KMS-11 (cell line): ENCODE measurements around the gene C1RL.

Experiments
- H2AFZ ChIP-seq: fragments of 200-600 bp; sonication (generic); 2 replicates; pipeline ENCODE4 v1.6.1; 2016; ENCODE audit warnings: antibody characterized with exemption, mixed run types, low read depth
- H3K27ac ChIP-seq: fragments of 200-600 bp; sonication (generic); 2 replicates; pipeline ENCODE4 v1.6.1; 2016; ENCODE audit warnings: mild to moderate bottlenecking, mixed run types
- H3K27me3 ChIP-seq: fragments of 200-600 bp; sonication (generic); 2 replicates; pipeline ENCODE4 v1.6.1; 2017; ENCODE audit warnings: mild to moderate bottlenecking, low read depth, mixed run types, moderate library complexity; ENCODE audit not compliant: insufficient read depth
- H3K36me3 ChIP-seq: fragments of 200-600 bp; sonication (generic); 2 replicates; pipeline ENCODE4 v1.6.1; 2017; ENCODE audit warnings: mild to moderate bottlenecking, mixed run types; ENCODE audit not compliant: insufficient read depth
- H3K4me1 ChIP-seq: fragments of 200-600 bp; sonication (generic); 2 replicates; pipeline ENCODE4 v1.6.1; 2016; ENCODE audit warnings: mild to moderate bottlenecking, low read depth, mixed run types; ENCODE audit not compliant: poor library complexity, severe bottlenecking
- H3K4me2 ChIP-seq: fragments of 200-600 bp; sonication (generic); 2 replicates; pipeline ENCODE4 v1.7.0; 2016; ENCODE audit warnings: mild to moderate bottlenecking, mixed run types
- H3K4me3 ChIP-seq: fragments of 200-600 bp; sonication (generic); IDR thresholded peaks from 2 replicates; pipeline ENCODE4 v1.6.1; 2017; ENCODE audit warnings: low read depth, low read length, mixed read lengths; ENCODE audit not compliant: insufficient read depth
- H3K79me2 ChIP-seq: fragments of 200-600 bp; sonication (generic); 2 replicates; pipeline ENCODE4 v1.6.1; 2016; ENCODE audit warnings: low read depth, mixed run types; ENCODE audit not compliant: insufficient read depth
- H3K9ac ChIP-seq: fragments of 200-600 bp; sonication (generic); 2 replicates; pipeline ENCODE4 v1.6.1; 2016; ENCODE audit warnings: mild to moderate bottlenecking, mixed run types
- H4K20me1 ChIP-seq: fragments of 200-600 bp; sonication (generic); 2 replicates; pipeline ENCODE4 v1.6.1; 2016; ENCODE audit warnings: mild to moderate bottlenecking, mixed run types; ENCODE audit not compliant: insufficient read depth
- TF ChIP-seq, protein P1 (sequence below): fragments of 200-600 bp; sonication (generic); conservative IDR thresholded peaks from 2 replicates; pipeline ENCODE4 v1.6.1; 2017; ENCODE audit warnings: low read depth, mild to moderate bottlenecking, antibody characterized with exemption, low read length, moderate library complexity, mixed read lengths

C1RL gene

DNA sequence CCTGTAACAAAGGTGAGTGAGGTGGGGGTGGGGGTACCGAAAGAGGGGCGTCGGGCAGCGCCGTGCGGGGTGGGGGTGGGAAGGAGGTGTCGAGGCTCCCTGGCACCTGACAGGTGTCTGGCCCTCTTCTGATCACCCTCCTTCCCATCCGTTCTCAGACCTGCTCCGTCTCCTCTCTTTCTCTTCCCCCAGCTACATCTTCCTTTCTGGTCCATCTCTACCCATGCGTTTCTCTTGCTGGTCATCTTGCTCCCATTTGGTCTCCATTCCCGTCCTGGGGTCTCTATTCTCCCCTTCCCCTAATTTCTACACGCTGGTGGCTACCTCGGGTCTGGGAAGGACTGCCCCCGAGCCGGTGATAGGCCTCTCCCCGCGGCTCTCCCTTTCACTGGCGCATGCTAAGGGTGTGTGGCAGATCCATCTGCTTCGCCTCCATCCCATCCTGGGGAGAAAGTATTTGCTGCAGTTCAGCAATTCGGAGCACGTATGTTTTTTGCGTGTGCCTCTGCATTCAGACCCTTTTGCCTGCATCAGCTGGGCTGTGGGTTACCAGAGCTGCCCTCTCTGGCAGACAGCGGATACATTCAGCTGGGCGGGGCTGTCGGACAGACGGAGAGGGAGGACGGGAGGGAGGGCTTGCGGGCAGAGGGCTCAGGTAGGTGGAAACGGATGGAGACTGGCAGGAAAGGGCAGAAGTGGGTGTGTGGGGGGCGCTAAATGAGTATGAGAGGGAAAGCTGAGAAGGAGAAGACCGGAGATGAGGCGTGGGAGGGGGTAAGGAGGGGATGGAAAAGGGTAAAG, 21.9 kb upstream of the C1RL start:
- Histone ChIP-seq H3K36me3 (no peaks in the 10 kb centered on the region), H3K4me2 (peak overlapping the region; percentile 95), H3K79me2 (no peaks in the 10 kb centered on the region), H2AFZ (peak overlapping the region; percentile 81; the same call in 1 of the 2 replicates), H3K9ac (peak overlapping the region; percentile 71; the same call in 1 of the 2 replicates), H3K4me3 (no peak overlapping the region), H4K20me1 (no peaks in the 10 kb centered on the region), H3K4me1 (peaks cover 12% of the 10 kb centered on the region), H3K27me3 (no peaks in the 10 kb centered on the region), H3K27ac (no peak overlapping the region)
- TF ChIP-seq, protein P1, sequence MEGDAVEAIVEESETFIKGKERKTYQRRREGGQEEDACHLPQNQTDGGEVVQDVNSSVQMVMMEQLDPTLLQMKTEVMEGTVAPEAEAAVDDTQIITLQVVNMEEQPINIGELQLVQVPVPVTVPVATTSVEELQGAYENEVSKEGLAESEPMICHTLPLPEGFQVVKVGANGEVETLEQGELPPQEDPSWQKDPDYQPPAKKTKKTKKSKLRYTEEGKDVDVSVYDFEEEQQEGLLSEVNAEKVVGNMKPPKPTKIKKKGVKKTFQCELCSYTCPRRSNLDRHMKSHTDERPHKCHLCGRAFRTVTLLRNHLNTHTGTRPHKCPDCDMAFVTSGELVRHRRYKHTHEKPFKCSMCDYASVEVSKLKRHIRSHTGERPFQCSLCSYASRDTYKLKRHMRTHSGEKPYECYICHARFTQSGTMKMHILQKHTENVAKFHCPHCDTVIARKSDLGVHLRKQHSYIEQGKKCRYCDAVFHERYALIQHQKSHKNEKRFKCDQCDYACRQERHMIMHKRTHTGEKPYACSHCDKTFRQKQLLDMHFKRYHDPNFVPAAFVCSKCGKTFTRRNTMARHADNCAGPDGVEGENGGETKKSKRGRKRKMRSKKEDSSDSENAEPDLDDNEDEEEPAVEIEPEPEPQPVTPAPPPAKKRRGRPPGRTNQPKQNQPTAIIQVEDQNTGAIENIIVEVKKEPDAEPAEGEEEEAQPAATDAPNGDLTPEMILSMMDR = no peak

DNA sequence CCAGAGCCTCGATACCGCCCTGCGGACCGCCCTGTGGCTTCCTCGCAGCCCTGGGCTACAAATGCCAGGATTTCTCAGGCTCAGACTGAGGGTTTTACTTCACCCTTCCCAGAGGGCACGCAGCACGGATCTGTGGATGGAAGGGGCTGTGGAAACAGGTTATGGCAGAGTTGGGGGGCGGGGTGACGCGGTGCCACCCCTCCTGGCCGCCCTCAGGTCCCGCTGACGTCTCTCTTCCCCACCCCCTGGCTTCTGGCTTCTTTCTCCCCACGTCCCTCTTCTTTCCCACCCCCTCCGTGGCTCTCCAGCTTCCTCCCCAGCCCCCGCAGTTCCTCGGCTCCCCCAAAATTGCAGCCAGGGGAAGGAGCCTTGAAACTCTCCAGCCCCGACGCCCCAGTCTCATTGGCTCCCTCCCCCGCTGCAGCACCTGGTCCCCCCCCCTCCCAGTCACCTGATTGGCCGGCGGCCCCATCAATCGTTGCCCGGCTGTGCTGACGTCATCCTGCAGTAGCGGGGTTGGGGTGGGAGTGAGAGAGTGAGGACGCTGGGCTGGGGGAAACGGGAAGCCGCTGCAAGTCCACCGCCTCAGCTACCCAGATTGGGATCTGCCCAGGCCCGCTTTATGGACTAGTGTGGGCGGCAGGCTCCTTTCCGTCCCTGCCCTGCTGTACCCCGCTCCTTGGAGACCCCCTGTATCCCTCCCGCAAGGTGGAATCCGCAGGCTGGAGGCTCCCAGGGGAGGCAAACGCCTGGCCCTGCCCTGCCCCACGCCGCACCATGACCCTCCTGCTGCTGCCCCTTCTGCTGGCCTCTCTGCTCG, 21.1 kb upstream of the C1RL start, which contains the start of gene CLSTN3:
Gene CLSTN3, plus strand, starts transcription at position 500 of the 820 bp plus-strand sequence. Its CDS starts 278 bp downstream, at position 778.
- peak within 1 kb of the TSS; percentile 71; the same call in 1 of the 2 replicates for H3K9ac ChIP-seq
- H2AFZ ChIP-seq = peak within 1 kb of the TSS; percentile 81
- no peak within 1 kb of the TSS for H3K4me3 ChIP-seq
- H3K79me2 ChIP-seq = no peaks in the 10 kb centered on the region
- peak within 1 kb of the TSS; percentile 95 for H3K4me2 ChIP-seq
- no peaks in the 10 kb centered on the region for H3K36me3 ChIP-seq
- H4K20me1 ChIP-seq = no peaks in the 10 kb centered on the region
- no peak within 1 kb of the TSS for H3K27ac ChIP-seq
- peaks cover 12% of the 10 kb centered on the region for H3K4me1 ChIP-seq
- no peaks in the 10 kb centered on the region for H3K27me3 ChIP-seq
- TF ChIP-seq, protein P1 = no peak

GRCh38 chr12:7129287-7129871, 20.4 kb upstream of the C1RL start:
- no peak overlapping the region for H3K27ac ChIP-seq

More at GRCh38 chr12:7129287-7129871, 20.4 kb upstream of the C1RL start:
- H3K79me2 ChIP-seq = no peaks in the 10 kb centered on the region
- H3K36me3 ChIP-seq = no peaks in the 10 kb centered on the region
- TF ChIP-seq, protein P1 = no peak
- peaks cover 12% of the 10 kb centered on the region for H3K4me1 ChIP-seq
- peak overlapping the region; percentile 95 for H3K4me2 ChIP-seq
- no peak overlapping the region for H3K4me3 ChIP-seq
- peak overlapping the region; percentile 71; the same call in 1 of the 2 replicates for H3K9ac ChIP-seq
- H2AFZ ChIP-seq = peak overlapping the region; percentile 81
- no peaks in the 10 kb centered on the region for H3K27me3 ChIP-seq
- no peaks in the 10 kb centered on the region for H4K20me1 ChIP-seq
